Nephron progenitor cell (in vitro differentiated cells): ENCODE data around the gene FCRLB.

Experiments
- DNase-seq: peaks from one replicate; pipeline ENCODE4 v3.0.0; 2021
- H3K27ac Mint-ChIP-seq: 2 replicates; pipeline ENCODE4 v1.8.0; 2021; ENCODE audit warnings: mild to moderate bottlenecking, moderate library complexity, mixed read lengths
- H3K27me3 Mint-ChIP-seq: 2 replicates; pipeline ENCODE4 v1.8.0; 2021; ENCODE audit warnings: mild to moderate bottlenecking, low read depth, mixed read lengths; ENCODE audit not compliant: poor library complexity
- H3K36me3 Mint-ChIP-seq: 2 replicates; pipeline ENCODE4 v1.8.0; 2021; ENCODE audit warnings: low read depth, mixed read lengths
- H3K4me1 Mint-ChIP-seq: 2 replicates; pipeline ENCODE4 v1.8.0; 2021; ENCODE audit warnings: mixed read lengths
- H3K4me3 Mint-ChIP-seq: 2 replicates; pipeline ENCODE4 v1.8.0; 2021; ENCODE audit warnings: mild to moderate bottlenecking, moderate library complexity, mixed read lengths
- H3K9me3 Mint-ChIP-seq: 2 replicates; pipeline ENCODE4 v1.8.0; 2021; ENCODE audit warnings: mild to moderate bottlenecking, moderate library complexity, mixed read lengths
- TF ChIP-seq, protein P1 (sequence below): fragments of 200-600 bp; sonication (generic); IDR thresholded peaks from 2 replicates; pipeline ENCODE4 v1.5.0; 2021; ENCODE audit warnings: antibody characterized with exemption

FCRLB gene

GRCh38 chr1:161728376-161729226 is 7.3 kb downstream of the FCRLB start:
- H3K9me3 Mint-ChIP-seq: no peaks in the 10 kb centered on the region
- no peak for DNase-seq
- H3K36me3 Mint-ChIP-seq: no peaks in the 10 kb centered on the region
- H3K27me3 Mint-ChIP-seq: peaks cover 71% of the 10 kb centered on the region
- no peak overlapping the region for H3K27ac Mint-ChIP-seq
- H3K4me3 Mint-ChIP-seq: peak overlapping the region; percentile 93
- TF ChIP-seq, protein P1, sequence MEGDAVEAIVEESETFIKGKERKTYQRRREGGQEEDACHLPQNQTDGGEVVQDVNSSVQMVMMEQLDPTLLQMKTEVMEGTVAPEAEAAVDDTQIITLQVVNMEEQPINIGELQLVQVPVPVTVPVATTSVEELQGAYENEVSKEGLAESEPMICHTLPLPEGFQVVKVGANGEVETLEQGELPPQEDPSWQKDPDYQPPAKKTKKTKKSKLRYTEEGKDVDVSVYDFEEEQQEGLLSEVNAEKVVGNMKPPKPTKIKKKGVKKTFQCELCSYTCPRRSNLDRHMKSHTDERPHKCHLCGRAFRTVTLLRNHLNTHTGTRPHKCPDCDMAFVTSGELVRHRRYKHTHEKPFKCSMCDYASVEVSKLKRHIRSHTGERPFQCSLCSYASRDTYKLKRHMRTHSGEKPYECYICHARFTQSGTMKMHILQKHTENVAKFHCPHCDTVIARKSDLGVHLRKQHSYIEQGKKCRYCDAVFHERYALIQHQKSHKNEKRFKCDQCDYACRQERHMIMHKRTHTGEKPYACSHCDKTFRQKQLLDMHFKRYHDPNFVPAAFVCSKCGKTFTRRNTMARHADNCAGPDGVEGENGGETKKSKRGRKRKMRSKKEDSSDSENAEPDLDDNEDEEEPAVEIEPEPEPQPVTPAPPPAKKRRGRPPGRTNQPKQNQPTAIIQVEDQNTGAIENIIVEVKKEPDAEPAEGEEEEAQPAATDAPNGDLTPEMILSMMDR: no peak
- H3K4me1 Mint-ChIP-seq: peaks cover 40% of the 10 kb centered on the region

- Mint-ChIP-seq H3K4me3 (no peak overlapping the region), H3K36me3 (no peaks in the 10 kb centered on the region), H3K27me3 (peaks cover 69% of the 10 kb centered on the region), H3K4me1 (peaks cover 34% of the 10 kb centered on the region), H3K27ac (no peak overlapping the region), H3K9me3 (no peaks in the 10 kb centered on the region)
- TF ChIP-seq, protein P1: no peak
- no peak for DNase-seq
These were observed 8.8 kb downstream of the FCRLB start for GRCh38 chr1:161730050-161730564.

DNA sequence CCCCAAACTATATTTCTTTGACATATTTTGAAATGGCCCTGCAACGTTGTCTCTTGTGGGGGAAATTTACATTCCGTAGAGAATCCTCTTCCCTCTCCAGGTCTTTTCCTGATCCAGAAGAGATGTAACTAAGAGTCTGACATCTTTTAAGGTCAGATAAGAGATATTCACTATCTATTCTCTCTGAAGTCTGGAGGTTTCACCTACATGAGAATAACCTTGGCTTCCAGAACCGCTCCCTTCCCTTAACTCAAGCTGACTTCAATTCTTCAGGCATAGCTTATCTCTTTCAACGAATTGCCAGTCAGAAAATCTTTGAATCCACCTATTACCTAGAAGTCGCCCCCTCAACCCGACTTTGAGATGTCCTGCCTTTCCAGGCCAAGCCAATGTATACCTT is 9.9 kb downstream of the FCRLB start:
- Mint-ChIP-seq H3K9me3 (no peaks in the 10 kb centered on the region), H3K4me3 (no peak overlapping the region), H3K27me3 (peaks cover 68% of the 10 kb centered on the region), H3K36me3 (no peaks in the 10 kb centered on the region), H3K27ac (no peak overlapping the region), H3K4me1 (peaks cover 23% of the 10 kb centered on the region)
- TF ChIP-seq, protein P1: no peak
- no peak for DNase-seq

GRCh38 chr1:161731981-161732718 is 10.8 kb downstream of the FCRLB start:
- H3K27me3 Mint-ChIP-seq: peaks cover 68% of the 10 kb centered on the region
- no peak for DNase-seq

DNA sequence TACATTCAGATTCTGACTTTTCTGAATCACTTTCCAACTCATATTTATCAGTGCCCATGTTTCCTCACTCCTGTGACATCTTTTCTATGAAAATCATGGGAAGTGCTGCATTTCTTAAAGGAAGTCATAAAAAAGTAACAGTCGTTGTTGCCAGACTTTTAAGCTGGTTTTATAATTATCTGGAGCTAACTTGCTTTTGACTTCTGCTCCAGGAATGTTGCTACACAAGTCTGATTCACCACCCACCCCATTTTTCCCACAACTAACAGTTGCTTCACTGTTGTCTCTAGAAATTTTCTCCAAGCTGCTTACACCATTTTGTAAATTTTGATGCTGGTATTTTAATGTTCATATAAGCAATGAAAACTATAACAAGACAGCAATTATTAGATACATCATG is 12.2 kb downstream of the FCRLB start:
- H3K27me3 Mint-ChIP-seq: peaks cover 61% of the 10 kb centered on the region
- no peaks in the 10 kb centered on the region for H3K36me3 Mint-ChIP-seq
- no peak overlapping the region for H3K27ac Mint-ChIP-seq
- H3K4me1 Mint-ChIP-seq: peaks cover 31% of the 10 kb centered on the region
- DNase-seq: no peak
- no peak overlapping the region for H3K4me3 Mint-ChIP-seq
- H3K9me3 Mint-ChIP-seq: no peaks in the 10 kb centered on the region
- TF ChIP-seq, protein P1: no peak

More at GRCh38 chr1:161731981-161732718, 10.8 kb downstream of the FCRLB start:
- H3K4me3 Mint-ChIP-seq: no peak overlapping the region
- TF ChIP-seq, protein P1: no peak
- H3K9me3 Mint-ChIP-seq: no peaks in the 10 kb centered on the region
- no peaks in the 10 kb centered on the region for H3K36me3 Mint-ChIP-seq
- H3K4me1 Mint-ChIP-seq: peaks cover 23% of the 10 kb centered on the region
- H3K27ac Mint-ChIP-seq: no peak overlapping the region
